ENCODE results near the gene PHF21A. TPM values are rescaled to one million over a fixed set of nuclear protein-coding genes. Genes with fewer than 3 reads are reported as not detected.

PHF21A gene
- total RNA-seq, 1 experiment from 2014 or later, result 29.4 TPM

GRCh38 chr11:45927684-45928413 lies 193.4 kb downstream of the PHF21A start (continued):
- TF ChIP-seq, protein P1, sequence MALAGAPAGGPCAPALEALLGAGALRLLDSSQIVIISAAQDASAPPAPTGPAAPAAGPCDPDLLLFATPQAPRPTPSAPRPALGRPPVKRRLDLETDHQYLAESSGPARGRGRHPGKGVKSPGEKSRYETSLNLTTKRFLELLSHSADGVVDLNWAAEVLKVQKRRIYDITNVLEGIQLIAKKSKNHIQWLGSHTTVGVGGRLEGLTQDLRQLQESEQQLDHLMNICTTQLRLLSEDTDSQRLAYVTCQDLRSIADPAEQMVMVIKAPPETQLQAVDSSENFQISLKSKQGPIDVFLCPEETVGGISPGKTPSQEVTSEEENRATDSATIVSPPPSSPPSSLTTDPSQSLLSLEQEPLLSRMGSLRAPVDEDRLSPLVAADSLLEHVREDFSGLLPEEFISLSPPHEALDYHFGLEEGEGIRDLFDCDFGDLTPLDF (CRISPR knock-in tag; IDR thresholded peaks at IDR 0.05), result no peak
- TF ChIP-seq, protein P2, sequence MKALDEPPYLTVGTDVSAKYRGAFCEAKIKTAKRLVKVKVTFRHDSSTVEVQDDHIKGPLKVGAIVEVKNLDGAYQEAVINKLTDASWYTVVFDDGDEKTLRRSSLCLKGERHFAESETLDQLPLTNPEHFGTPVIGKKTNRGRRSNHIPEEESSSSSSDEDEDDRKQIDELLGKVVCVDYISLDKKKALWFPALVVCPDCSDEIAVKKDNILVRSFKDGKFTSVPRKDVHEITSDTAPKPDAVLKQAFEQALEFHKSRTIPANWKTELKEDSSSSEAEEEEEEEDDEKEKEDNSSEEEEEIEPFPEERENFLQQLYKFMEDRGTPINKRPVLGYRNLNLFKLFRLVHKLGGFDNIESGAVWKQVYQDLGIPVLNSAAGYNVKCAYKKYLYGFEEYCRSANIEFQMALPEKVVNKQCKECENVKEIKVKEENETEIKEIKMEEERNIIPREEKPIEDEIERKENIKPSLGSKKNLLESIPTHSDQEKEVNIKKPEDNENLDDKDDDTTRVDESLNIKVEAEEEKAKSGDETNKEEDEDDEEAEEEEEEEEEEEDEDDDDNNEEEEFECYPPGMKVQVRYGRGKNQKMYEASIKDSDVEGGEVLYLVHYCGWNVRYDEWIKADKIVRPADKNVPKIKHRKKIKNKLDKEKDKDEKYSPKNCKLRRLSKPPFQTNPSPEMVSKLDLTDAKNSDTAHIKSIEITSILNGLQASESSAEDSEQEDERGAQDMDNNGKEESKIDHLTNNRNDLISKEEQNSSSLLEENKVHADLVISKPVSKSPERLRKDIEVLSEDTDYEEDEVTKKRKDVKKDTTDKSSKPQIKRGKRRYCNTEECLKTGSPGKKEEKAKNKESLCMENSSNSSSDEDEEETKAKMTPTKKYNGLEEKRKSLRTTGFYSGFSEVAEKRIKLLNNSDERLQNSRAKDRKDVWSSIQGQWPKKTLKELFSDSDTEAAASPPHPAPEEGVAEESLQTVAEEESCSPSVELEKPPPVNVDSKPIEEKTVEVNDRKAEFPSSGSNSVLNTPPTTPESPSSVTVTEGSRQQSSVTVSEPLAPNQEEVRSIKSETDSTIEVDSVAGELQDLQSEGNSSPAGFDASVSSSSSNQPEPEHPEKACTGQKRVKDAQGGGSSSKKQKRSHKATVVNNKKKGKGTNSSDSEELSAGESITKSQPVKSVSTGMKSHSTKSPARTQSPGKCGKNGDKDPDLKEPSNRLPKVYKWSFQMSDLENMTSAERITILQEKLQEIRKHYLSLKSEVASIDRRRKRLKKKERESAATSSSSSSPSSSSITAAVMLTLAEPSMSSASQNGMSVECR (CRISPR knock-in tag; IDR thresholded peaks at IDR 0.05; ENCODE audit: borderline replicate concordance), result no peak
- TF ChIP-seq NR2C2 (CRISPR knock-in tag; IDR thresholded peaks at IDR 0.05) (no peak), ETV6 (CRISPR knock-in tag; IDR thresholded peaks at IDR 0.05) (no peak), TEAD4 (CRISPR knock-in tag; IDR thresholded peaks at IDR 0.05) (no peak), ZBTB43 (CRISPR knock-in tag; IDR thresholded peaks at IDR 0.05) (no peak), NR3C1 (CRISPR knock-in tag; conservative IDR thresholded peaks at IDR 0.05; ENCODE audit: low read depth) (no peak)
- TF ChIP-seq, protein P3, sequence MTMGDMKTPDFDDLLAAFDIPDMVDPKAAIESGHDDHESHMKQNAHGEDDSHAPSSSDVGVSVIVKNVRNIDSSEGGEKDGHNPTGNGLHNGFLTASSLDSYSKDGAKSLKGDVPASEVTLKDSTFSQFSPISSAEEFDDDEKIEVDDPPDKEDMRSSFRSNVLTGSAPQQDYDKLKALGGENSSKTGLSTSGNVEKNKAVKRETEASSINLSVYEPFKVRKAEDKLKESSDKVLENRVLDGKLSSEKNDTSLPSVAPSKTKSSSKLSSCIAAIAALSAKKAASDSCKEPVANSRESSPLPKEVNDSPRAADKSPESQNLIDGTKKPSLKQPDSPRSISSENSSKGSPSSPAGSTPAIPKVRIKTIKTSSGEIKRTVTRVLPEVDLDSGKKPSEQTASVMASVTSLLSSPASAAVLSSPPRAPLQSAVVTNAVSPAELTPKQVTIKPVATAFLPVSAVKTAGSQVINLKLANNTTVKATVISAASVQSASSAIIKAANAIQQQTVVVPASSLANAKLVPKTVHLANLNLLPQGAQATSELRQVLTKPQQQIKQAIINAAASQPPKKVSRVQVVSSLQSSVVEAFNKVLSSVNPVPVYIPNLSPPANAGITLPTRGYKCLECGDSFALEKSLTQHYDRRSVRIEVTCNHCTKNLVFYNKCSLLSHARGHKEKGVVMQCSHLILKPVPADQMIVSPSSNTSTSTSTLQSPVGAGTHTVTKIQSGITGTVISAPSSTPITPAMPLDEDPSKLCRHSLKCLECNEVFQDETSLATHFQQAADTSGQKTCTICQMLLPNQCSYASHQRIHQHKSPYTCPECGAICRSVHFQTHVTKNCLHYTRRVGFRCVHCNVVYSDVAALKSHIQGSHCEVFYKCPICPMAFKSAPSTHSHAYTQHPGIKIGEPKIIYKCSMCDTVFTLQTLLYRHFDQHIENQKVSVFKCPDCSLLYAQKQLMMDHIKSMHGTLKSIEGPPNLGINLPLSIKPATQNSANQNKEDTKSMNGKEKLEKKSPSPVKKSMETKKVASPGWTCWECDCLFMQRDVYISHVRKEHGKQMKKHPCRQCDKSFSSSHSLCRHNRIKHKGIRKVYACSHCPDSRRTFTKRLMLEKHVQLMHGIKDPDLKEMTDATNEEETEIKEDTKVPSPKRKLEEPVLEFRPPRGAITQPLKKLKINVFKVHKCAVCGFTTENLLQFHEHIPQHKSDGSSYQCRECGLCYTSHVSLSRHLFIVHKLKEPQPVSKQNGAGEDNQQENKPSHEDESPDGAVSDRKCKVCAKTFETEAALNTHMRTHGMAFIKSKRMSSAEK (CRISPR knock-in tag; IDR thresholded peaks at IDR 0.05; ENCODE audit: borderline replicate concordance), result no peak
- TF ChIP-seq, protein P4, sequence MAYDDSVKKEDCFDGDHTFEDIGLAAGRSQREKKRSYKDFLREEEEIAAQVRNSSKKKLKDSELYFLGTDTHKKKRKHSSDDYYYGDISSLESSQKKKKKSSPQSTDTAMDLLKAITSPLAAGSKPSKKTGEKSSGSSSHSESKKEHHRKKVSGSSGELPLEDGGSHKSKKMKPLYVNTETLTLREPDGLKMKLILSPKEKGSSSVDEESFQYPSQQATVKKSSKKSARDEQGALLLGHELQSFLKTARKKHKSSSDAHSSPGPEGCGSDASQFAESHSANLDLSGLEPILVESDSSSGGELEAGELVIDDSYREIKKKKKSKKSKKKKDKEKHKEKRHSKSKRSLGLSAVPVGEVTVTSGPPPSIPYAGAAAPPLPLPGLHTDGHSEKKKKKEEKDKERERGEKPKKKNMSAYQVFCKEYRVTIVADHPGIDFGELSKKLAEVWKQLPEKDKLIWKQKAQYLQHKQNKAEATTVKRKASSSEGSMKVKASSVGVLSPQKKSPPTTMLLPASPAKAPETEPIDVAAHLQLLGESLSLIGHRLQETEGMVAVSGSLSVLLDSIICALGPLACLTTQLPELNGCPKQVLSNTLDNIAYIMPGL (CRISPR knock-in tag; IDR thresholded peaks at IDR 0.05), result no peak
- TF ChIP-seq, protein P5, sequence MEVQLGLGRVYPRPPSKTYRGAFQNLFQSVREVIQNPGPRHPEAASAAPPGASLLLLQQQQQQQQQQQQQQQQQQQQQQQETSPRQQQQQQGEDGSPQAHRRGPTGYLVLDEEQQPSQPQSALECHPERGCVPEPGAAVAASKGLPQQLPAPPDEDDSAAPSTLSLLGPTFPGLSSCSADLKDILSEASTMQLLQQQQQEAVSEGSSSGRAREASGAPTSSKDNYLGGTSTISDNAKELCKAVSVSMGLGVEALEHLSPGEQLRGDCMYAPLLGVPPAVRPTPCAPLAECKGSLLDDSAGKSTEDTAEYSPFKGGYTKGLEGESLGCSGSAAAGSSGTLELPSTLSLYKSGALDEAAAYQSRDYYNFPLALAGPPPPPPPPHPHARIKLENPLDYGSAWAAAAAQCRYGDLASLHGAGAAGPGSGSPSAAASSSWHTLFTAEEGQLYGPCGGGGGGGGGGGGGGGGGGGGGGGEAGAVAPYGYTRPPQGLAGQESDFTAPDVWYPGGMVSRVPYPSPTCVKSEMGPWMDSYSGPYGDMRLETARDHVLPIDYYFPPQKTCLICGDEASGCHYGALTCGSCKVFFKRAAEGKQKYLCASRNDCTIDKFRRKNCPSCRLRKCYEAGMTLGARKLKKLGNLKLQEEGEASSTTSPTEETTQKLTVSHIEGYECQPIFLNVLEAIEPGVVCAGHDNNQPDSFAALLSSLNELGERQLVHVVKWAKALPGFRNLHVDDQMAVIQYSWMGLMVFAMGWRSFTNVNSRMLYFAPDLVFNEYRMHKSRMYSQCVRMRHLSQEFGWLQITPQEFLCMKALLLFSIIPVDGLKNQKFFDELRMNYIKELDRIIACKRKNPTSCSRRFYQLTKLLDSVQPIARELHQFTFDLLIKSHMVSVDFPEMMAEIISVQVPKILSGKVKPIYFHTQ (CRISPR knock-in tag; IDR thresholded peaks at IDR 0.05), result no peak

Measured in WTC11 (cell line).